ENCODE results near the gene BEGAIN.
A peak's percentile ranks its signal among the peaks of the same experiment; 100 is the strongest.

Gene BEGAIN

GRCh38 chr14:100587086-100587762 is at the start of gene BEGAIN:
TSS of gene BEGAIN (minus strand) at chr14:100587417. CDS start at chr14:100587290, 127 bp downstream.
- DNase-seq, result peak; percentile 20

GRCh38 chr14:100636559-100636958 is 49.3 kb upstream of the BEGAIN start:
- DNase-seq, result no peak

GRCh38 chr14:100634026-100634425 is 46.8 kb upstream of the BEGAIN start:
- no peak for DNase-seq

GRCh38 chr14:100633406-100633805 is 46.2 kb upstream of the BEGAIN start:
- no peak for DNase-seq

GRCh38 chr14:100629696-100630095 is 42.5 kb upstream of the BEGAIN start:
- DNase-seq, result no peak

- no peak for DNase-seq
These were observed 41.9 kb upstream of the BEGAIN start for GRCh38 chr14:100629098-100629497.

- no peak for DNase-seq
These were observed 41.0 kb upstream of the BEGAIN start for GRCh38 chr14:100628225-100628624.

GRCh38 chr14:100626614-100627013 is 39.4 kb upstream of the BEGAIN start:
- DNase-seq, result no peak

- no peak for DNase-seq
These were observed 36.7 kb upstream of the BEGAIN start for GRCh38 chr14:100623961-100624360.

- no peak for DNase-seq
These were observed 36.3 kb upstream of the BEGAIN start for GRCh38 chr14:100623557-100623956.

GRCh38 chr14:100622708-100623485 is 35.7 kb upstream of the BEGAIN start:
- DNase-seq, result no peak

GRCh38 chr14:100622224-100622623 is 35.0 kb upstream of the BEGAIN start:
- DNase-seq, result no peak

- no peak for DNase-seq
These were observed 34.6 kb upstream of the BEGAIN start for GRCh38 chr14:100621806-100622205.

- no peak for DNase-seq
These were observed 33.3 kb upstream of the BEGAIN start for GRCh38 chr14:100620255-100621100.

GRCh38 chr14:100619396-100620254 is 32.4 kb upstream of the BEGAIN start:
- DNase-seq, result no peak

- DNase-seq, result no peak
These were observed 31.6 kb upstream of the BEGAIN start for GRCh38 chr14:100618763-100619320.

GRCh38 chr14:100618318-100618693 is 31.1 kb upstream of the BEGAIN start:
- no peak for DNase-seq

- DNase-seq, result peak; percentile 25
These were observed 30.4 kb upstream of the BEGAIN start for GRCh38 chr14:100617410-100618317.

GRCh38 chr14:100616854-100617409 is 29.7 kb upstream of the BEGAIN start:
- no peak for DNase-seq

Measured in CD4-positive, alpha-beta T cell treated with Interleukin-17A for 4 hours (primary cell).